IPS-11a (cell line): Measurements from ENCODE around the gene TMTC4.

ENCODE experiments used
- H3K4me3 ChIP-seq: one replicate; pipeline ENCODE4 v1.5.1; 2013; ENCODE audit warnings: low read depth, low read length, control low read depth

Gene TMTC4

DNA sequence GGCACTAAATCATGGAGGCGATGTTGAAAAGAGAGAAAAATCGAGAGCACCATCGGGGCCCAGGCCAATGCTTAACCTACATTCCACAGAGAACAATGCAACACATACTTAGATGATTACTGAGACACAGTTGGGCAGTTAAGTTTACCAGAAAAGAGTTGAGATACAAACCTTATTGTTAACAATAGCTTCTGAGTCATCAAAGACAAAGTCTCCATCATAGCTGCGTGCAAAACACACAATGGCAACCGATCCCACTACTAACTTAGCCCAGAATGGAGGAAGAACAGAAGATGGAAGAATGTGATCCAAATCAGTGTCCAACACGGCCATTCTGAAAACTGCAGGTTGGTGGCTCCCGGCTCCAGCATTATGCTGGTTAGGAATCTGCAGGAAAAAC lies 6.2 kb downstream of the TMTC4 start:
- no peak overlapping the region for H3K4me3 ChIP-seq

DNA sequence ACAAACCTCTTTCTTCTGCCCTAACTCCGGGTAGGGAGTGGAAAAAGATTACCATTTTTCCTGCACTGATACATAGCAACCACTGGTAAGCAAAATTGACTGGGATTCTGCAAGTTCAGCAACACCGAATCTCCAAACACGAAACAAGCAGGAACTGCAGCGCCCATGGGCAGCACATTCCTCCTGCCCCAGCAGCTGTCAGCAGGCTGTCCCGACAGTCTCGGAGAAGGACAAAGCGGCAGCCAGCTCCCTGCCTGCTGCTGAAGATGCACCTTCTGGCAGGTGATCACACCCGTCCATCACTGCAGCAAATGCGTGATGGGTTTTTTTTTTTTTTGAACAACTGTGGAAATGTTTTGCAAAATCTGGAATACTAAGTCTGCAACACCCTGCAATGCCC lies 6.7 kb downstream of the TMTC4 start:
- H3K4me3 ChIP-seq = no peak overlapping the region

DNA sequence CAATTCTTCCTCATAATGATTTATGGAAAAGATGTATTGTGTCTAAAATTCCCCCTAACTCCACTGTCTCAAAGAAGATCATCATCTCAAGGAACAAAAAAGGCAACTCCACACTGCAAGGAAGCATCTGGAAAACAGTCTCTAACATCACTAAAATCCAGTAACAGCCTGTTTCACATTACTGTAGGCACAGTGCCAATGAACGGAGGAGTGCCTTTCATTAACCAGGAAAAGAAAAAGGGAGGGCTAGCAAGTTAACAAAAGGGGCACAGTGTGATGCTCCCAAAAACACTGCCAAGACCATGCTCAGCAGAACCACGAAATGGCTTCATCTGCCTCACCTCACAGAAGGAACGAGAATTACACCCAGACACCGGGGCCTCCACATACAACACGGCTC lies 8.5 kb downstream of the TMTC4 start:
- H3K4me3 ChIP-seq = no peak overlapping the region

DNA sequence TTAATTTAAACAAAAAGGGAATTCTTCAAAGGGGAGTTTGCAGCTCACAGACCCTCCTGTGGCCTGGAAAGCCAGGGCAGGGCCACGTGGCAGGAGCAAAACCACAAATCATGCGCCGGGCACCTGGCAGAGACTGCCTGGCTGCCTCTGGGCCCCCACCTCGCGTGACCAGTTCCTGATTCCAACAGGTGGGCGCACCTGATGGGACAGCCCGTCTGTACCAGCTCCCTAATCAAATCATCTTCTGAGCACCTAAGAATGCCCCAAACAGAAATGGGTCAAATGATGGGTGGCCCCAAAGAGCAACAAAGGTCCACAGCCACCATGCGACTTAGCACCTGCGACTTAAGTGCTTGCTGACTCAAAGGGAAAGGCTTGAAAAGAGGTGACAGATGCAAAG lies 9.2 kb downstream of the TMTC4 start:
- H3K4me3 ChIP-seq = no peak overlapping the region

DNA sequence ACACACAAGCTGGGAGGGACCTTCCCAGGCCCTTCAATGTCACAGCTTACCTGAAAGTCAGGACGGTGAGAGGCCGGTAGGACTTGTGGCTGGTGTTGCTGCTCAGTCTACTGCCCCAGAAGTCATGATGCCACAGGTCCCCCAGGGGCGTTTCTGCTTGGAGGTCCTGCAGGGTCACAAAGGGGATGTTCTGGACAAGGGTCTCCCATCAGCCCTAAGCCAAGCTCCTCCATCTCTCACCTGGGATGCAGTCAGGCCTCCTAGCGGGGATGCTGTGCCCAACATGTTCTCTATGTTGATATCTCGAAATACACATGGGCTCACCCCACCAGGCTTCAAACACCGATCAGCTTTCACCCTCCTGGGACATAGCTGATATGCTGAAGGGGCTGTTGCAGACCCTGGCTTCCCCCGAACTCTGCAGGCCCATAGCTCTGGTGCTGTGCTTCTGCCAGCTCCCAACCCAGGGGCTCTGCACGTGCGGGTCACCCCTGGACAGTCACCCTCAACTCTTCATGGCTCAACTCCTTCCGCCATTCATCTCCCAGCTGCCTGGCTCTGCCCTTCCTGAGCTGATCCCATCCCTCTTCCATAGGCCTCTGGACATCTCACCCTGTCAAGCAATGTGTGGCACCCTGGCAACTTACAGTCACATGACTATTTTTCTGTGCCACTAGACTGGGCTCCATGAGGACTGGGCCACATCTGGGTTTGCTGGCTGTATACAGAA lies 10.3 kb downstream of the TMTC4 start:
- no peak overlapping the region for H3K4me3 ChIP-seq

DNA sequence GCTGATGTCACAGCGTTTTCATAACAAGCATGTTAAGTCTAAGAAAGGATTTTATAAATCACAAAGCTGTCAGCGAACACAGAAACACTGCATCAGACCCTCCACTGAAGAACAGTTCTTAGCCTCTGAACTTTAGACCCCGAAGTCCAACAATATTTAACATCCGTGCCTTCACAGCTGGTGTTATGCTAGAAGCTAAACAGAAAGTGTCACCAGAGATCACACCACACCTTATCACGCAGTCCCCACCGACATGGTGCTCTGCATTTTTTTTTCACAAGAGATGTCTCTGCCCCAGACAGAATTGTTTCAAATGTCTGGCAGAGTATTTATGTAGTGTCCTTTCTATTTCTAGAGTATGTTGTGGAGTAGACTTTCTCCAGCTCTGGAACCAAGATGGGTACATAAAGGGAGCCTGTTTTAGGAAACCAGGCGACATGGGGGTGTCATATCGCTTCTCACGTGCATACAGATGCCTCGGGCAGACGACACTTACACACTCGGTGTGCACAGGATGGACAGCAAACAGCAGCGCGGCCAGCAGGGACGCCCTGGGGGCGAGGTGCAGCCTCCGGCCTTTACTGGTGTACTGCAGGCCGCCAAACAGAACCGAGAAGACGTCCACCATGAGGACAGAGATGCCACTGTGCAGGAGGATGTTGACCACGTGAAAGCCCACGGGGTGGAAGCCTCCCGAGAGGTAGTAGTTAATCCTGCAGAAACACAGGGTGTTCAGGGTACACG lies 12.0 kb downstream of the TMTC4 start:
- H3K4me3 ChIP-seq = no peak overlapping the region

DNA sequence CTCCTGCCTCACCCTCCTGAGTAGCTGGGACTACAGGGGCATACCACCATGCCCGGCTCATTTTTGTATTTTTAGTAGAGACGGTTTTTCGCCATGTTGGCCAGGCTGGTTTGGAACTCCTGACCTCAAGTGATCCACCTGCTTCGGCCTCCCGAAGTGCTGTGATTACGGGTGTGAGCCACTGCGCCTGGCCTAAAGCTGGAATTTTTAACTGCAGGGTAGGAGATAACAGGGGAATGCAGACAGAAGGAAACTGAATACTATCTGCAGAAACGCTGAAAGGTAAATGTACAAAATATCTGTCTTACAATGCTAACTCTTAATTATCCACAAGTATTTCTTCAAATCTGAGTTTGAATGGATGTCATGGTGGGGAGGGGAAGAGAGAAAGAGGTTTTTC lies 13.8 kb downstream of the TMTC4 start:
- no peak overlapping the region for H3K4me3 ChIP-seq

DNA sequence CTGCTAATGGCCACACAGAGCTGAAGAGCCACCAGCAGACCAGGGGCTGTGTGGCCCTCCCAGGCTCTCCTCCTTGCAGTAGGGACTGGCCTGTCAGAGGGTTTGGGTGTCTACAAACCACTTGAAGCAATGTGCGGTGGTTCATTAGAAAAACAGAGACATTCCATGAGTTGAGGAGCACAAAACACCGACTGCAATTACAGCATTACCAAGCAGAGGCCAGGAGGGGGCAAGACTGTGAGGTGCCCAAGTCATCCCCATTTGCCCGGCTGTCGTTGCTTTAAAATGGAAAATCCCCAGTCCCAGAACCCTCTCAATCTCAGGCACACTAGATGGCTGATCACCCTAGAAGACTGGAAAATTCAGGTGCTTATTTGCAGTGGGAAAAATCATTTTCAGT lies 15.0 kb downstream of the TMTC4 start:
- H3K4me3 ChIP-seq = no peak overlapping the region

DNA sequence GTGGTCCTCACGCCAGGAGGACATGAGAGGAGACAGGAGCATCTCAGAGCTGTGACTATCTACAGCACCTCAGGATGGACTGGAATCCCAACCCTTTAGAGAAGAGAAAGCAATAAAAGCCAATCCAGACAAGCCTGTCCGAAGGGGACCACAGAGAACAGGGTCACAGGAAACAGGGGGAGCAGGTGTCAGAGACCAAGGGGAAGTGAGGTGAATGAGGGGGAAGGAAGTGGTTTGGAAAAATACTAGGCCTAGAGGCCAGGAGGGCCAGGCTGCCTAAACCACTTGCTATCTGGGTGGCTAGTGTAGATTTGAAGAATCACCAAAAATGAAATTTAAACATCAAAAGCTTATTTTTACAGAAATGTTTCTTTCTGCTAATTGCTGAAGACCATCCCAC lies 16.2 kb downstream of the TMTC4 start:
- H3K4me3 ChIP-seq = no peak overlapping the region

DNA sequence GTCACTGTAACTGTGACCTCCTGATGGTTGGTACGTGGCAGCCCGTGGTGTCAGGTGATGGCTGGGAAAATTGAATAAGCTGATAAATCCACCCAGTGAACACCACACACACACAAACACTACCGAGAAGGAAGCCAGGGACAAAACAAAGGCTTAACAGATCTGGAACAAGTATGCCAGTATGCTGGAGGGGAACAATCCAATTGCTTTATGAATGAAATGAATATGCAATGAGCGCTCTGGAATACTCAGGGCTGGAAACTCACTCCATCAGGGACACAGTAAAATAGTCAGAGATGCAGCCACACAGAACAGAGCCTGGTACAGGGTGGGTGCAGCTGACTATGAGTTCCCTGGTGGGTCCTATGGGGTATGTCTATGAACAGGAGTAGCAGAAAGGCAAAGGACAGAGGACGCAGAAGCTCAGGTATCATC lies 16.7 kb downstream of the TMTC4 start:
- H3K4me3 ChIP-seq = no peak overlapping the region

DNA sequence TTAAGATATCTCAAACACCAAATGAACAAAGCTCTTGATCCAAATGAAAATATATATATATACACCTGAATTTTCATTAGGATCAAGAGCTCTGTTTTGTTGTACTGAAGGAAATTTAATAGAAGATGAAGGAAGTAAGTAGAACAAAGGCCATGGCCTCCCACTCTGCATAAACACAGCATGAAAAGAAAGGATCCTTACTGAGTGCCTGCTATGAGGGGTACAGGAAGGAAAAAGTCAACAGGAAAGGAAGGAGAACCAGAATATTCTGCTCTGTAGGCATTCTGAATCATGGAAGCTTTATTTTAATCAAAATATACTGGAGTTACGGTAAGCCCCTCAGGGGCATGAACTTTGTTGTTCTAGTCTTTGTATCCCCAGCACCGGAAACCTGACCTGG lies 22.1 kb downstream of the TMTC4 start:
- no peak overlapping the region for H3K4me3 ChIP-seq

DNA sequence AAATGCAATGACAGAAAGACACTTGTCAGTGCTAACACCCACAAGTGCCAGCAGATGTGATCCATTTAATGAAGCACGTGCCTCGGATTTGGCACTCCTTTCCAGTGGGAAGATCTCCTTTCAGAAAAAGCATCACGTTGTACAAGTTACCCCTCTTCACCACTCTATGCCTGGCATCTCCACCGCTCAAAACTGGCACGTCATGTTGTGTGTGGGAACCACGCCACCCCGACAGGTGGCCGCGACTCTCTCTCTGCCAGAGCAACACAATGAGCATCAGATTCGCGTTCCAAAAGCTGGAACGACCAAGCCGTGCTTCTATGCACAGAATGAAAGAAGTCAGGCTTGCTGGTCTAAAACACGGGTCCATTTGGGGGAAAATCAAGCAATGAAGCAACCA lies 24.3 kb downstream of the TMTC4 start:
- H3K4me3 ChIP-seq = no peak overlapping the region

DNA sequence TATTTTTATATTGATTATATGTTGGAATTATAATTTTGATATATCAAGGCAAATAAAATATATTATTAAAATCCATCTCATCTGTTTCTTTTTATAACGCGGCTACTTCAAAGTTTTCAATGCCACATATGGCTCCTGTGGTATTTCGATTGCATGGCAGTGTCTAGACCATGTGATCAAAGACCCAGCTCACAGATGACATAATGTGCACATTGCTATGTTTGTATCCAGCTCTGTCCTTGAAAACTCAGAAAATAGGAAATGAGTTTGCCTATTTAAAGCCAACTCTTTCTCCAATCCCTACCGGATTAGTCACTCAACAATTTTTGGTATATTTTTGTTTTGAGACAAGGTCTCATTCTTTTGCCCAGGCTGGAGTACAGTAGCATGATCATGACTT lies 26.2 kb downstream of the TMTC4 start:
- no peak overlapping the region for H3K4me3 ChIP-seq

DNA sequence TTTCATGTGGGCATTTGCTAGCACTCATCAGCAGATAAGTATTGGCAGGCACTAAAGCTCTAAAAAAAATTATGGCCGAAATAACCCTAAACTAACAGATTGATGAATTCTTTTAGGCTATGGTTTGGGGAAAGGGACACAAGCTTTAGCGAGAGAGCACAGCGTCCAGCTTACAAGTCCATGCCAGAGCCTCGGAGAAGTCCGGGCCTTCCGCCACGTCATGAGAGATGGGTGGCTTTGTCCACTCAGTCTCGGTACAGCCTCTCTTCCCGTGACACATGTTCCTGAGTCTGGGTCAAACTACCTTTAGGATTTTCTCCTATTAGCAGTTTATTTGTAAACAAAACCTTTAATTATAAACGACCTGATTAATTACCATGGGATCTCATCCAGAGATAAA lies 27.7 kb downstream of the TMTC4 start:
- no peak overlapping the region for H3K4me3 ChIP-seq

DNA sequence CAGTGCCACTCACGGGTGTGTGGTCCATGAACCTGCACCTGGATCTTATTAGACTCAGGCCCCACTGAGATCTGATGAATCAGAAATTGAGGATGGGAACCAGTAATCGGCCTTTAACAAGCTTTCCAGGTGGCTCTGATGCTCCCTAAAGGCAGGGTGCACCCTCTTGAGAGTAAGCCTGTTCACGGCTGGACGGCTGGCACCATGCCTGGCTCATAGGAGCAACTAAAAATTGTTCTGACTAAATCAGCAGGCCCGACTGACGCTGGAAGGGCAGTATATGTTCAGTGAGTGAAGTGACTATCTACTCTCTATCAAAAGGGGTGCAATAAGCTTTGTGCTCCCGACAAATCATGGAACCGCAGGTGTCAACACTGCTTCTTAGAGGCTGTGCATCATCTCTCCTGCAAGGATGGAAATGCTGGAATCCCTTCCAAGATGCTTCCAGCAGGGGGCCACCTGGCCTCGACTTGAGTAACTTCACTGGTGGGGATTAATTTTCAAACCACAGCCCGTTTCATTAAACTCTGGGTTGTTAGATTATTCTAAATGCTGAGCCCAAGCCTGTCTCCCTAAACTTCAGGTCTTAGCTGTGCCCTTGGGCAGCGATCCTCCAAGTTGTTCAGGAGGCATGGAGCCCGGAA lies 28.4 kb downstream of the TMTC4 start:
- no peak overlapping the region for H3K4me3 ChIP-seq

DNA sequence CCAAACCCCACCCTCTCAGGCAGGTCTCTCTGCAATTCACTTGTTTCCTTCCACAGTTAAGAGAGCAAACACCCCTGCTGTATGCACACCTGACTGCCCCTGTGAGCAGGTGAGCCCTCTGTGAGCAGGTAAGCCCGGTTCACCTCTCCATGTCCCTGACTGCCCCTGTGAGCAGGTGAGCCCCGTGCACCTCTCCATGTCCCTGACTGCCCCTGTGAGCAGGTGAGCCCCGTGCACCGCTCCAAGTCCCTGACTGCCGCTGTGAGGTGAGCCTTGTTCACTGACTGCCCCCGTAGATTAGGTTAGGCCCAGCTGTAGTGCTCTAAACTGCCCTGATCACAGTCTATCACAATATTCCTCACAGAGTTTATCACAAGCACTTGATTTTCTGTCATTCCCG lies 29.2 kb downstream of the TMTC4 start:
- no peak overlapping the region for H3K4me3 ChIP-seq

DNA sequence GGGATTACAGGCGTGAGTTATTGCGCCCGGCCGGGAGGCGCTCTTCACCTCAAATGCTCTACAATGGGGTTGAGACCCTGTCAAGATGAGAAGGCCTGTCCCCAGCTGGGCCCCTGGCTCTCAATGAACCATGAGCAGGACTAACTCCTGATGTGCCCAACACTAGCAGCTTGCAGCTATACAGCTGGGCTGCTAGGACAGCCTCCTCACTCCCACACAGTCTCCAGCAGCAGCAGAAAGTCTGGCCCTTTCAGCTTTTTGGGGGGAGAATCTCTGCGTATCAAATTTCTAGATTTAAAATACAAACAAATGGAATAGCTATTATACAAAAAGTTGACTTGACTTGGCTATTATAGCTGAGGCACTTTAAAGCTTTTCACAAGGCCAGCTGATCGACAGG lies 30.2 kb downstream of the TMTC4 start:
- H3K4me3 ChIP-seq = no peak overlapping the region

DNA sequence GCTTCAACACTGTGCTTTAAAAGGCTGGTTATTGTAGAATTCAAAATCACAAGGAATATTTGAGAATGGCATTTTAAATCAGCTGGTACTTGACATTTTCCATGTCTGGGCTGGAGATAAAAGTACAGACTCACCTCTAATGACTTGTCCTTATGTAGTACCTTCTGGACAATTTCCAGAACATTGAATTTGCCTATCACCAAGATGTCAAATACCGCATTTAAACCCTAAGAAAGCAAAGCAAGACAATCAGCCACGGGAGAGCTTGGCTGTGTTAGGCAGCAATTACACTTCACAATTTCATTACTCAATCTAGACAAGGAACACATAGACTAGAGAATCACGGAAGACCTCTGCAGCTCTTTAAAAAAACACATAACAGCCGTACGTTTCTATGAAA lies 36.8 kb downstream of the TMTC4 start:
- H3K4me3 ChIP-seq = no peak overlapping the region

DNA sequence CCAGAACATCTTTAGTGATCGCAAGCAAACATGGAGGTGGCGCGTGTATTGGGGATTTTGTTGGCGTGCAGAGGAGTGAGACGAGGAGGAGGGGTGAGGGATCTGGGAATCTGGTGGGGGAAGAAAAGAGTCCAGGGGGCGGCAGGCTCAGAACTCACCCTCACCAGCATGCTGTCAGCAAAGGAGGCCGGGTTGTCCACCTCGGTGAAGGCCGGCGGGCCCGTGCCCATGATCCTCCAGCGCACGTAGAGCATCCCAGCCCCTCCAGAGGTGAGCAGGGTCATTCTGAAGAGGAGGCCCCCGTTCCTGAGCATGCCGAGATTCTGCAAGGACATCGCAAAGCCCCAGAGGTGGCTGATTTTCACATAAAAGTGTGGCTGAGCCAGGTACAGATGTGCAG lies 37.2 kb downstream of the TMTC4 start:
- no peak overlapping the region for H3K4me3 ChIP-seq

DNA sequence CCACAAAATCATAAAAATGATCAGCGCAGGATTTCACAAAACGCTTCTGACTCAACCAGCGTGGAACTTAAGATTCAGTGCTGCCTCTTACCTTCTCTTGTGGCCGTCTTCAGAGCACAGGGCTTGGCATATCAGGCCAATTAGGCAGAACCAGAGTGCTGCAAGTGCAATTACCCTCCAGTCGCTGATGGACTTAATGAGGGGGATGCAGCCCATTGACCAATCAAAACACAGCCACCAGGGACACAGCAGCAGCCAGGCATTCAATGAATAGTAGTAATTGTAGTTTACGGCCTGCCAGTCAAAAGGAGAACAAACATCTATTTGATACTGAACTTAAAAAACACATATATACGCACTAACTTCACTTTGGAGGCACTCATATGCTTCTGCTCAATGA lies 38.2 kb downstream of the TMTC4 start:
- H3K4me3 ChIP-seq = no peak overlapping the region

DNA sequence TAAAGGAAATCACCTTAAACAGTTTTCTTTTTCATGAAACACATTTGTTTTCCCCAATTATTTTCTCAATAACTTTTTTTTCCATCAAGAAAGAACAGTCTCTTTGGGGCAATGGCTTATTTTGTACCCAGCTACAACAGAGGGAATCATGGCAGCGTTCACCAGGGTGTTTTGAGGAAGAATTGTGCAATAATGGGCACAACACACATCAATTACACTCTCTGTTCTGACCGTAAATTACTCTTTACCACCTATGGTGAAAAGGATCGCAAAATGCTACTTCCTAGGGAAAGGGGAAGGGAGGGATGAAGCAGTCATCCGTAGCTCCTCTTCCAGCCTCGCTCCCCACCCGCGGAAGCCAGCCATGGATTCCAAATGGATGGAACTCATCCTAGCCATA lies 38.6 kb downstream of the TMTC4 start:
- no peak overlapping the region for H3K4me3 ChIP-seq

DNA sequence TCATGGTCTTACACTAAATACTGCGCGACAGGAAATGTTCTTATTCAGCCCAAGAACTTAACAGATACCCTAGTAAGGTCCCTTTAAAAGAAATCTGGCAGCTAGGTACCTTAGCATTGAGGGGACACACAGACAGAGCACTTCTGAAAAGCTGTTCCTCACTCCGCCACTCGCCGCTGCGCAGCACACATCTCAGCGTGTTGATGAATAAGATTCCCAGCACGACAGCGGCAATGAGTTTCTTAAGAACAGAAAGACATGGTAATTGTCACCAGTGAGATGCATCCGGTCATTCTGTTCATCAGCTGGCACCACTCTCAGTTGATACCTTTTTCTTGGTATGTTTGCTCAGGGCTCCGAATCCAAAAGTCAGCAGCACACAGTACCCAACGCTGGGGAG lies 39.9 kb downstream of the TMTC4 start:
- no peak overlapping the region for H3K4me3 ChIP-seq
